ENCODE measurements around the gene CTNND1.

DNA sequence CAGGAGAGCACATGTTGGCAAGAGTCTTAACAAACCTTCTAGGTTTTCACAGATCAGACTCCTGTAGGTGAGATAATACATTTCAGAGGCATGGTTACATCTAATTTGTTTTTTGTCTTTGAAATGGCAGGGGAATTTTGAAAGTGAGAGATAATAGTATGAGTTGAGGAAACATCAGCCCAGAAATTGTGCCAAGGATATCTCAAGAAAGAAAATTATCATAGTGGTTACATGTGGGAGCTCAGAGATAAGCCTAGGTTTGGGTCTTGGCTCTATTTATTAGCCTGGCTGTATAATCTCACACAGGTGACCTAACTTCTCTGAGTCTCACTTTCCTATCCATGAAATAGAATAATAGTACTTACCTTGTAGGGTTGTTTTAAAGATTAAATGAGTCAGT, 10.4 kb upstream of the CTNND1 start:
- TF ChIP-seq POLR2A (IDR thresholded peaks at IDR 0.05; ENCODE audit: low read depth, low read length): no peak
- TF ChIP-seq POLR2AphosphoS5 (IDR thresholded peaks at IDR 0.05; ENCODE audit: low read depth, low read length): no peak
- TF ChIP-seq TAF1 (IDR thresholded peaks at IDR 0.05; ENCODE audit: low read depth, low read length): no peak
- no peak for TF ChIP-seq SPI1 (IDR thresholded peaks at IDR 0.05; ENCODE audit: low read depth, low read length)
- TF ChIP-seq POU2F2 (IDR thresholded peaks at IDR 0.05; ENCODE audit: low read depth, low read length): no peak
- TF ChIP-seq PAX5 (IDR thresholded peaks at IDR 0.05; ENCODE audit: insufficient read depth, low read length, severe bottlenecking): no peak
